Ovary (tissue), 9 donors: Measurements from ENCODE around the gene TRMT10B. TPM values are rescaled to one million over a fixed set of nuclear protein-coding genes. Genes with fewer than 3 reads are reported as not detected.

Experiments
- DNase-seq, 5 donors: peaks; one replicate each; pipeline ENCODE4 v3.0.0-alpha.2; 2019 to 2020
- H3K27ac ChIP-seq, 2 donors: fragments of 200-600 bp; one replicate each; pipeline versions ENCODE4 v1.5.1 to v1.8.0; 2019 to 2022
- H3K27me3 ChIP-seq: fragments of 200-600 bp; one replicate; pipeline ENCODE4 v1.8.0; 2022
- H3K36me3 ChIP-seq: fragments of 200-600 bp; sonication (generic); one replicate; pipeline ENCODE4 v1.5.1; 2019
- H3K4me1 ChIP-seq: one replicate; pipeline ENCODE4 v1.8.1; 2013; ENCODE audit warnings: mild to moderate bottlenecking, moderate library complexity; ENCODE audit not compliant: insufficient read depth
- H3K4me3 ChIP-seq: fragments of 200-600 bp; sonication (generic); one replicate; pipeline ENCODE4 v1.5.1; 2017
- H3K9me3 ChIP-seq, 2 donors: fragments of 200-600 bp in 1 of 2; sonication (generic) in 1 of 2; one replicate each; pipeline versions ENCODE4 v1.5.1 to v1.8.1; 2013 to 2019; ENCODE audit warnings: mild to moderate bottlenecking in 1 of 2, moderate library complexity in 1 of 2
- EP300 ChIP-seq: sonication (generic); formaldehyde crosslinking; IDR thresholded peaks from one replicate; pipeline ENCODE4 v1.6.1; 2017; ENCODE audit warnings: antibody characterized with exemption
- POLR2A ChIP-seq: fragments of 450-650 bp; IDR thresholded peaks from one replicate; pipeline ENCODE4 v1.6.1; 2017; ENCODE audit warnings: antibody characterized with exemption, mild to moderate bottlenecking, moderate library complexity
- WGBS, 3 donors: extraction: QIAGEN DNeasy Blood & Tissue Kit in 1 of 3; methylation state at CpG; one replicate each; pipeline versions ENCODE4 v1.1.5 to v1.1.7; 2013 to 2017; 5-methylcytosine and 5-hydroxymethylcytosine counted together
- intact Hi-C, 4 donors: fragments of 100-400 bp; cut with DNase I; formaldehyde crosslinking; loops; one replicate each; pipeline versions ENCODE4 v1.11.0 to v1.15.1; 2022 to 2023
- polyA plus RNA-seq, 2 donors: library from polyadenylated mRNA; stranded (reverse); fragments of 200-250 nt in 1 of 2; fragments of 350-450 nt in 1 of 2; fragmentation: Illumina TruSeq in 1 of 2; extraction: RNeasy Lipid Tissue Mini Kit (QIAGEN cat#74804) in 1 of 2; gene quantifications; one replicate each; pipeline ENCODE4 v1.2.3, GENCODE V29; 2013 to 2014
- total RNA-seq, 7 donors: library from RNA; depleted of rRNA in 2 of 7; stranded (reverse); fragments of >200 nt in 2 of 7; fragmentation: NEBNext Ultra II Directional in 3 of 7; extraction: Animal tissue kit (Norgen Biotek cat#: 25700) in 3 of 7; gene quantifications; one replicate each; pipeline versions ENCODE4 v1.1.0 to v1.2.4, GENCODE V29; 2016 to 2023
- TF ChIP-seq, protein P1 (sequence below), 3 donors: fragments of 450-650 bp in 2 of 3; fragments of 200-600 bp in 1 of 3; IDR thresholded peaks; one replicate each; pipeline versions ENCODE4 v1.5.1 to v1.8.0; 2016 to 2022; ENCODE audit warnings: antibody characterized with exemption in 3 of 3, mild to moderate bottlenecking in 1 of 3
- donor health status: DM: no; HTN: no; CAD: no; lungs with moderate emphysema.
- donor health status: DM: no; HTN: no; CAD: no.
- donor health status: Bipolar disorder and iron deficiency.
- donor health status: DM: yes; HTN: yes; CAD: no.
- donor health status: DM: no; HTN: no; CAD: no.
- donor health status: DM: yes; HTN: yes; CAD: no.

The TRMT10B gene
- total and polyA plus RNA-seq, 9 donors = 6.7 to 13.6 (median 9.9) TPM

DNA sequence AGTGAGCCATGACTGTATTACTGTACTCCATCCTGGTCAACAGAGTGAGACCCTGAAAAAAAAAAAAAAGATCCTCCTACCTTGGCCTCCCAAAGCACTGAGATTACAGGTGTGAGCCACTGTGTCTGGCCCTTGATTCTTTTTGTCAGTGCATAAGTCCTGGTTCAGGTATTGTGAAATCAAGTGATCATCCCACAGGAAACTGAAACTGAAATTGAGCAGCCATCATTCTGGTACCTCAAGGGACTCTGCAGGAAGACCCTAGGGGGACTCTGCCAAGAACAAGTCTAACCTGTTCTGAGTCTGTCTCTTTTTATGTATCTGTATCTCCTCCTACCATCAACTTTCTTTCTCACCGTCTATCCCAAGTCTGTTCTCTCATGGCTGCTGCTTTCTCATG, 45.1 kb downstream of the TRMT10B start:
- no peaks in the 10 kb centered on the region for H3K27me3 ChIP-seq
- 44 to 84% (median 75%) methylated on average over 1 of the region's 1 CpG for whole genome bisulfite sequencing, 3 donors
- intact Hi-C loops = no loop called here
- H3K4me1 ChIP-seq = peaks cover 19% of the 10 kb centered on the region
- H3K27ac ChIP-seq = no peak overlapping the region
- H3K9me3 ChIP-seq = no peaks in the 10 kb centered on the region
- no peak for DNase-seq
- TF ChIP-seq EP300 (no peak), POLR2A (no peak)
- TF ChIP-seq, protein P1, sequence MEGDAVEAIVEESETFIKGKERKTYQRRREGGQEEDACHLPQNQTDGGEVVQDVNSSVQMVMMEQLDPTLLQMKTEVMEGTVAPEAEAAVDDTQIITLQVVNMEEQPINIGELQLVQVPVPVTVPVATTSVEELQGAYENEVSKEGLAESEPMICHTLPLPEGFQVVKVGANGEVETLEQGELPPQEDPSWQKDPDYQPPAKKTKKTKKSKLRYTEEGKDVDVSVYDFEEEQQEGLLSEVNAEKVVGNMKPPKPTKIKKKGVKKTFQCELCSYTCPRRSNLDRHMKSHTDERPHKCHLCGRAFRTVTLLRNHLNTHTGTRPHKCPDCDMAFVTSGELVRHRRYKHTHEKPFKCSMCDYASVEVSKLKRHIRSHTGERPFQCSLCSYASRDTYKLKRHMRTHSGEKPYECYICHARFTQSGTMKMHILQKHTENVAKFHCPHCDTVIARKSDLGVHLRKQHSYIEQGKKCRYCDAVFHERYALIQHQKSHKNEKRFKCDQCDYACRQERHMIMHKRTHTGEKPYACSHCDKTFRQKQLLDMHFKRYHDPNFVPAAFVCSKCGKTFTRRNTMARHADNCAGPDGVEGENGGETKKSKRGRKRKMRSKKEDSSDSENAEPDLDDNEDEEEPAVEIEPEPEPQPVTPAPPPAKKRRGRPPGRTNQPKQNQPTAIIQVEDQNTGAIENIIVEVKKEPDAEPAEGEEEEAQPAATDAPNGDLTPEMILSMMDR (IDR thresholded peaks at IDR 0.05) = no peak
- H3K4me3 ChIP-seq = no peak overlapping the region
- no peaks in the 10 kb centered on the region for H3K36me3 ChIP-seq

DNA sequence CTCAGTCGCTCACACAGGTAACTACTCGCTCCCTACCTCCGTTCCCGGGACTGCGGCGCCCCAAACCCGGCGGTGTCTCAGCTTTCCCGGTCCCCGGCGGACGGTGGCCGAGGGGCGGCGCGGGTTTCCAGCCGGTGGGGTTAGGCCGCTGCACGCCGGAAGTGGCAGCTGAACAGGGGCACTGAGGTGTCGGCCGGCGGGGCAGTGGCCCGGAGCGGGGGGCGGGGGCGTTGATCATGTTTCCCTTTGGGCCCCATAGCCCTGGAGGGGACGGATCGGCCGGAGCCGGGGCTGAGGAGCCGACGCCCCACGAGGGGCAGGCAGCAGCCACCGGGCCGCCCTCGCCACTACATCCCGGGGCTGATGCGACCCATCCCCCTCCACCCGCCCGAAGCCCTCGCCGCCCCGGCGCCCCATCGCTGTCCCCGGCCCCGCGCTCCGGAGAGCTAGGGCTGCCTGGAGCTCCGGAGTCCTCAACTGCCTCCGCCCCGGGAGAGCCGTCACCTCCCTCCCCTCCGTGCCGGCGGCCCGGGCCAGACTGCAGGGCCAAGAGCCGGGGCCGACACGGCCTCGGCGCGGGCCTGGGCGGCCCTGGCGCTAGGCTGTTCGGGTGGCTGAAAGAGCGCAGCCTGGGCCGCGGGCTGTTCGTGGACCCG, 47.2 kb downstream of the TRMT10B start, which contains the start of gene DCAF10:
DCAF10 (plus strand) TSS at position 167 of the 656 bp plus-strand sequence; CDS start at position 237, 70 bp downstream.
- no peaks in the 10 kb centered on the region for H3K9me3 ChIP-seq
- H3K4me3 ChIP-seq = peak within 1 kb of the TSS; percentile 99
- WGBS, 3 donors = 0 to 1% (median 0%) methylated on average over 54 to 72 of the region's 72 CpGs
- DNase-seq = peak; percentile 75 to 92 (median 84)
- peak; percentile 72 for TF ChIP-seq POLR2A
- TF ChIP-seq, protein P1 (IDR thresholded peaks at IDR 0.05) = no peak
- no peak for TF ChIP-seq EP300
- no peaks in the 10 kb centered on the region for H3K27me3 ChIP-seq
- intact Hi-C loops = no loop called here
- H3K4me1 ChIP-seq = peaks cover 19% of the 10 kb centered on the region
- peak within 1 kb of the TSS; percentile 25 to 50 for H3K27ac ChIP-seq
- no peaks in the 10 kb centered on the region for H3K36me3 ChIP-seq

DNA sequence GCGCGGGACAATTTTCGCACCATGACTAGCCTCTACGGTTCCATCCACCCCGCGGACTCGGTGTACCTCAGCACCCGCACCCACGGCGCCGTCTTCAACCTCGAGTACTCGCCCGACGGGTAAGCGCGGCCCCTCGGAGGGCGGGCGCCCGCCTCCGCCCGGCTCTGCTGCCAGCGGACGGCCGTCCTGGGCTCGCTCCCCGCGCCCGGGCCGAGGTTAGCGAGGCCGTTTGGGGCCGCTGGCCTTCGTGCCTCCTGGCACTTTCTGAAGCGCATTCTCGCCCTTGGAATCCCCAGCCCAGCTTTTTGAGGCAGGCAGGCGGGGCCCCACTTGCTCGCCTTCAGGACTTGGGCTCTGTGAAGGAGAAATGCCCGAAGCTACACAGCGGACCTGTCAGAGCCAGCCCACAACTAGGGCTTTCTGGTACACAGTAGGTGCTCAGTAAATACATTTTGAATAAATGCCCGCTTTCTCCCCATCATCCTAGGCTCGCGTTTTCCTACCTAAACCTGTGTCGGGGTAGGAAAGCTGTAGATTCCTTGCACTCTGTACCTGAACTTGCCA, 47.8 kb downstream of the TRMT10B start:
- intact Hi-C loops = no loop called here
- Histone ChIP-seq H3K4me3 (peak overlapping the region; percentile 99), H3K27me3 (no peaks in the 10 kb centered on the region), H3K9me3 (no peaks in the 10 kb centered on the region), H3K36me3 (no peaks in the 10 kb centered on the region), H3K4me1 (peaks cover 19% of the 10 kb centered on the region), H3K27ac (peak overlapping the region; percentile 25 to 50)
- TF ChIP-seq, protein P1 (IDR thresholded peaks at IDR 0.05) = no peak
- TF ChIP-seq EP300 = no peak
- TF ChIP-seq POLR2A = no peak
- peak in 2 of 5 donors; percentile 41 to 53 for DNase-seq
- 0 to 1% (median 0%) methylated on average over 44 to 45 of the region's 45 CpGs for WGBS, 3 donors

DNA sequence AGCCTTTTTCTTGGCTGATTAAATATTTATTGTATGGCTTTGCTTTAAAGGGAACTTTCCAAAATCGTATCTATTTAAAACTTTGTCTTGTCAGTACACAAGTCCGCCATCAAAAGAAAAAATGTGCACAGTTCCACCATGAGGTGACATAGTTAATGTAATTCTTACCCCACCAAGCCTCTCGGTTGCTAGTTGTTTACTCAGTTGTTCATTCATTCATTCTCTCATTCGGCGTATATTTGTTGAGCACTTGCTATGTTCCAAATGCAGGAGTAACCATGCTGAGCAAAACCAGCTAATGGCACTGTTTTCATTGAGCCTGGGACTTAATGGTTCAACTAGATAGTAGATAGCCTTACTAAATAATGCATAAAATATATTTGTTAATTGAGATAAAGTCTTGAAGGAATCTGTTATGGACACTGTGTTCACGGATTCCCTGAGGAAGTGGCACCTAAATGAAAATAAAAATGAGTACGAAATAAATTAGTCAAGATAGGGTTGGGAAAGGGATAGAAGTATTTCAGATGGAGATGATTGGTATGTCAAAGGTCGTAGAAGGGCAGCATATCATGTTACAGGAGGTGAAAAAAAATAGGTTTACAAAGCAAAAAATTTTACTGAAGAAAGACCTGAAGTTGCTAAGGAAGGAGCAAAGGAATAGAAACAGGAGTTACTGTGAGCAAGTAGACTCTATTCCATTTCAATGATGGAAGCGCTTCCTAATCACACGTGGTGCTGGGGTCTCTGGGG, 48.5 kb downstream of the TRMT10B start:
- Histone ChIP-seq H3K4me1 (peaks cover 19% of the 10 kb centered on the region), H3K36me3 (no peaks in the 10 kb centered on the region), H3K4me3 (peak overlapping the region; percentile 99), H3K27me3 (no peaks in the 10 kb centered on the region), H3K27ac (no peak overlapping the region), H3K9me3 (no peaks in the 10 kb centered on the region)
- intact Hi-C loops = no loop called here
- TF ChIP-seq, protein P1 (IDR thresholded peaks at IDR 0.05) = no peak
- TF ChIP-seq EP300 = no peak
- TF ChIP-seq POLR2A = no peak
- DNase-seq = no peak
- WGBS, 3 donors = 41 to 54% (median 42%) methylated on average over 10 of the region's 10 CpGs
